ENCODE data around the gene COLEC11. TPM values are rescaled to one million over a fixed set of nuclear protein-coding genes. Genes with fewer than 3 reads are reported as not detected.
"Not testable (repeated sequence)": the region's sequence is repeated elsewhere in the genome, so short reads cannot be mapped to it uniquely, and the experiment has no call there.

Gene COLEC11
- total RNA-seq, 1 donor, result not detected

GRCh38 chr2:3619661-3620060 is 24.7 kb downstream of the COLEC11 start:
- not testable (repeated sequence) for DNase-seq (ENCODE audit: low read depth in 2 of 3, low spot score in 2 of 3)

GRCh38 chr2:3620834-3621233 is 25.9 kb downstream of the COLEC11 start:
- DNase-seq (ENCODE audit: low read depth in 2 of 3, low spot score in 2 of 3), result no peak

GRCh38 chr2:3622967-3623366 is 28.1 kb downstream of the COLEC11 start:
- no peak for DNase-seq (ENCODE audit: low read depth in 2 of 3, low spot score in 2 of 3)

DNA sequence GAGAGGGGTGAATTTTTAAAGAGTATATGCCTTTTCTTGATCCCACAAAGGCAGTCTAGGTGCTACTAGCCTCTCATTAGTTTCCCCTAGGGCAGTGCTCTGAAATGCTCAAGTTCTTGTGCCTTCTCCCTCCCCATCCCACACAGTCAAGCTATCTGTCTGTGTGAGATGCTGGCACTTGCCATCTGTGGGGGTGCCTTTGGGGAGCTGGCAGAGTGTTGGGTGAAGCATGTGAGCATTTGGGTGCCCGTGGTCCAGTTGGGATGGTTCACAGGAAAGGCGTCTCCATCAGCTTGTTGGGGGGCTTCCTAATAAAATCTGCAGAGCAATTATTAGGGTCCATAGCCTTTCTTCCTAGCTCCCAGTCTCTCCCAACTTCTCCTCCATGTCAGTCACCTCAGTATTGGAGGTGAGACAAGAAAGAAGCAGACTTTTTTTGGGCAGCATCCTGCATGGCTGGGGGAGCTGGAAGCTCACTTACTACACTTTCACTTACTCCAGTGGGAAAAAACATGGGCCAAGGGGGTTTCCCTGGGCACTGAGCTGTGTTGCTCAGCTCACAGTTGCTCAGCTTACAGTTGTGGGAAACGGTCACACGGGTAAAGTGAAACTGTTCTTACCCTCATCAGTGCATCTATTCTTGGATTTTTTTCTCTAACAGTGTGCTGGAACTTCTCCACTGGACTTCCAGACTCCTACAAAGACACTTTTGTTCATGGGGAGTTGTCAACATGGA is 29.3 kb downstream of the COLEC11 start:
- no peak for DNase-seq (ENCODE audit: low read depth in 2 of 3, low spot score in 2 of 3)

- no peak for DNase-seq (ENCODE audit: low read depth in 2 of 3, low spot score in 2 of 3)
Observed at GRCh38 chr2:3625186-3625585, 30.3 kb downstream of the COLEC11 start.

- DNase-seq (ENCODE audit: low read depth in 2 of 3, low spot score in 2 of 3), result no peak
Observed at GRCh38 chr2:3626118-3626811, 31.4 kb downstream of the COLEC11 start.

GRCh38 chr2:3626812-3627499 is 32.0 kb downstream of the COLEC11 start:
- DNase-seq (ENCODE audit: low read depth in 2 of 3, low spot score in 2 of 3), result no peak

GRCh38 chr2:3627500-3628100 is 32.7 kb downstream of the COLEC11 start:
- DNase-seq (ENCODE audit: low read depth in 2 of 3, low spot score in 2 of 3), result no peak

DNA sequence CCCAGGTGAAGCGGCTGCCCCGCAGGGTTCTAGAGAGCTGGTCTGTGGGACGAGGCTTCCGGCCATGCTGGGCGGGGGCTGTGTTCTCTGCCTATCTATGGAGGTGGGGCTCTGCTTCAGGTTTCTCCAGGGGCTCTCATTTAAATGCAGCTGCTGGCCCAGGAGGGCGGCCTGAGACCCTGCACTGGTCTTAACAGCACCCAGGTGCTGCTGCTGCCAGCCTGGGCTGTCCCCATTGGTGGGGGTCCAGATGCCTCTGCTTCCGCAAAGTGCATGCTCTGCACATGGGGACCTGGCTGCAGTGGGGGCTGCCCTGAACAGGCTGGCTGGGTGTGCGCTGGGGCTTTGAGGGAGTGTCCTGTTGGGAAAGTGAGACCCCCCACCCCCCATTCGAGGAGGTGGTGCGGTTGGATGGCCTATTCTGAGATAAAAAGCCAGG is 33.3 kb downstream of the COLEC11 start:
- no peak for DNase-seq (ENCODE audit: low read depth in 2 of 3, low spot score in 2 of 3)

GRCh38 chr2:3628800-3629199 is 33.9 kb downstream of the COLEC11 start:
- DNase-seq (ENCODE audit: low read depth in 2 of 3, low spot score in 2 of 3), result no peak

DNA sequence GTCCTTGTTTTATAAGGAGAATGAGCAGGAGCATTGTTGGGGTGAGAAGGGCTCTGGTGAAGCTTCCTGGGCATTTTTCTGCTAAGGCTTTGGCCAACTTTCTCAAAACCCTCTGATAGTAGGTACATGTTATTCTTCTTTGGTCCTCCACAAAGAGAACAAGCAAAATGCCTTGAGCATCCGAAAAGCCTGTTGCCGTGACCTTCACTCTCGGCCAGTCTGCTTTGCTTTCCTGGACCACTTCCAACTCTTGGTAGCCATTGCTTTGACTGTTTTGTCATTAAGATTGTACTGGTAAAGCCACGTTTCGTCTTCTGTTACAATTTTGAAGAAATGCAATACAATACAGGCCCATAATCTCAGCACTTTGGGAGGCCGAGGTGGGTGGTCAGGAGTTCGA is 35.7 kb downstream of the COLEC11 start:
- no peak for DNase-seq (ENCODE audit: low read depth in 2 of 3, low spot score in 2 of 3)

DNA sequence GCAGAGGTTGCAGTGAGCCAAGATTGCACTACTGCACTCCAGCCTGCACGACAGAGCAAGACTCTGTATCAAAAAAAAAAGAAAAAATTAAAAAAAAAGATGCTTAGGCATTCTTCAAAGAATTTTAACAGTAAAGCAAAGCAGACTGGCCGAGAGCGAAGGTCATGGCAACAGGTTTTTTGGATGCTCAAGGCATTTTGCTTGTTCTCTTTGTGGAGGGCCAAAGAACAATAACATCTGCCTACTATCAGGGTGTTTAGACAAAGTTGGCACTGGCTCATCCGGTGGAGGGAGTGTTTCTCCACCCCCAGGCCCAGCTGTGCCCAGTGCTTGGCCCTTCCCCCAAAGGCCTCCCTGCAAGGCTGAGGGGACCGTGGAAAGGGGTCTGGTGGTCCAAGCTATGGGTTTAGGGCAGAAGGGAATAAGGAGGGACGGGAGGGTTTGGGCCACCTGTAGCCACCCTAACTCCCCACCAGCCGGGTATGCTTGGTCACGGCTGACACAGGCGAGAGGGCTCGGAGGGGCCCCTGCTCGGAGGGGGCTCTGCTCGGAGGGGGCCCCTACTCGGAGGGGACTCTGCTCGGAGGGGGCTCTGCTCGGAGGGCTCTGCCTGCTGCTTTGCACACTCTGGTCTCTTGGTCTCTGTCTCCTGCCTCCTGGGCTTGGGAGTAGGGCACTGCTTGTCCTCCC is 36.4 kb downstream of the COLEC11 start:
- DNase-seq (ENCODE audit: low read depth in 2 of 3, low spot score in 2 of 3), result no peak

- DNase-seq (ENCODE audit: low read depth in 2 of 3, low spot score in 2 of 3), result no peak
Observed at GRCh38 chr2:3631851-3632659, 37.1 kb downstream of the COLEC11 start.

GRCh38 chr2:3633089-3633981 is 38.4 kb downstream of the COLEC11 start:
- no peak for DNase-seq (ENCODE audit: low read depth in 2 of 3, low spot score in 2 of 3)

DNA sequence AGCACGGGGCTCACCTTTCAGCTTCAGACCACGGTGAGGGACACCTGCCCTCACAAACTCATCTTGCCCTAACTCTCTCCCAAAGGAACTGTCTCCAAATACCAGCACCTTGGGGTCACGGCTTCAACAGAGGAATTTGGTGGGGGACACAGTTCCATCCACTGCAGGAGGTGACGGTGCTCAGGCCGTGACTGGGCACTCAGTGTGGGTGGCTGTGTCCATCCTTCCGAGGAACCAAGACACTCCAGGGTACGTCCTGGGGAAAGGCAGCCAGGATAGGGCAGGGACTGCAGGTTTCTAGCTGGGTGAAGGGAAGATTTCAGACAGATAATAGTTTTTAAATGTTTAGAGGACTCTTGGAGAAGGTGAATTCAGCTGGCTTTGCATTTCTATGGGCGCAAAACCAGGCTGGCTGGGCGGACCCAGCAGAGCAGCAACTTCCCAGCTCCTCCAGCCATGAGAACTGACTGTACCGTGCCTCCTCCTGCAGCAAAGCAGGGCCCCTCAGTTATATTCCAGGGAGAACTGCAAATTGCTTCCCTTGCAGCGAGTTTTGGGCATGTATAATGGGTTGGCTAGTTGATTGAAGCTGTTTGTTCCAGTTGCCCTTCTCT is 39.2 kb downstream of the COLEC11 start:
- no peak for DNase-seq (ENCODE audit: low read depth in 2 of 3, low spot score in 2 of 3)

- DNase-seq (ENCODE audit: low read depth in 2 of 3, low spot score in 2 of 3), result no peak
Observed at GRCh38 chr2:3634596-3635121, 39.7 kb downstream of the COLEC11 start.

DNA sequence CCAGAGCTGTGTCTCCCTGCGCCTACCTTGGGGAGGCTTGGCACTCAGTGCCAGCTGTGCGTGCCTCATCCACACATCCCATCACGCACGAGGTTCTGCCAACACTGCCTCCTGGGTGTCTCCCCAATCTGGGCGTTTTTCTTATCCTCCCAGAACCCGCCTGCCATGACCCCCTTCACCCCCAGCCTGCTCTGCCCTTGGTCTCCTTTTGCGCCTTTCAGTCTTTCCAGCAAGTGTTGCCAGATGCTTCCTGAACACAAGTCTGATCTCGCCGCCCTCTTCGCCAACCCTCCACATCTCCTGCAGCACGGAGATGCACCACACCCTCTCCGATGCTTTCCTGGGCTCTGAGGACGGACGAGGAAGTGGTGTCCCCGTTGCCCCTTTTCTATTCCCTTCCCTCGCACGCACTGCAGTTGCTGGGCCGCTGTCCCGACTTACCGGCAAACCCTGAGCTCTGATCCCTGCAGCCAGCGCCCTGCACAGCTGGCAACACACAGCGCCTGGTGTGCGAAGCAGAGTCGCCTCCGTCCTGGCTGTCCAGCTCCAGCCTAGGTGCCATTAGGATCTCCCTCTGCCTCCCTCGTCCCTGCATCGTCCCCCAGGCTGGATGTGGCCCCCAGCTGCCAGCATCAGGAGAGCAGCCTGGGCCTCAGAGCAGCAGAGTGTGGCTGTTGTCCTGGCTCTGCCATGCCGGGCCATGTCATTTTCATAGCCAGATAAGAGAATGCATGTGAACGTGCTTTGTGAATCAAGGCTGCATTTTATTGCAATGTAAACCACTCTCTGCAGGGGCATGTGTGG is 40.5 kb downstream of the COLEC11 start:
- DNase-seq (ENCODE audit: low read depth in 2 of 3, low spot score in 2 of 3), result no peak

Measured in hematopoietic multipotent progenitor cell (in vitro differentiated cells).